Gastroesophageal sphincter (tissue), 3 donors: Measurements from ENCODE around the gene TULP1.

Experiments used
- EP300 ChIP-seq: sonication (generic); formaldehyde crosslinking; IDR thresholded peaks from one replicate; pipeline ENCODE4 v1.6.1; 2017; ENCODE audit warnings: antibody characterized with exemption, mild to moderate bottlenecking
- POLR2A ChIP-seq, 2 donors: fragments of 450-650 bp; IDR thresholded peaks; one replicate each; pipeline ENCODE4 v1.6.1; 2017; ENCODE audit warnings: antibody characterized with exemption in 2 of 2, mild to moderate bottlenecking in 2 of 2, moderate library complexity in 1 of 2
- POLR2AphosphoS5 ChIP-seq: sonication (generic); formaldehyde crosslinking; IDR thresholded peaks from one replicate; pipeline ENCODE4 v1.6.1; 2017; ENCODE audit warnings: antibody characterized with exemption
- TF ChIP-seq, protein P1 (sequence below), 4 experiments: fragments of 200-600 bp in 2 of 4; fragments of 450-650 bp in 2 of 4; sonication (generic) in 1 of 4; IDR thresholded peaks; one replicate each; pipeline ENCODE4 v1.5.1; 2017 to 2019; ENCODE audit warnings: antibody characterized with exemption in 4 of 4, mild to moderate bottlenecking in 2 of 4, moderate library complexity in 2 of 4

- TF ChIP-seq, protein P1, sequence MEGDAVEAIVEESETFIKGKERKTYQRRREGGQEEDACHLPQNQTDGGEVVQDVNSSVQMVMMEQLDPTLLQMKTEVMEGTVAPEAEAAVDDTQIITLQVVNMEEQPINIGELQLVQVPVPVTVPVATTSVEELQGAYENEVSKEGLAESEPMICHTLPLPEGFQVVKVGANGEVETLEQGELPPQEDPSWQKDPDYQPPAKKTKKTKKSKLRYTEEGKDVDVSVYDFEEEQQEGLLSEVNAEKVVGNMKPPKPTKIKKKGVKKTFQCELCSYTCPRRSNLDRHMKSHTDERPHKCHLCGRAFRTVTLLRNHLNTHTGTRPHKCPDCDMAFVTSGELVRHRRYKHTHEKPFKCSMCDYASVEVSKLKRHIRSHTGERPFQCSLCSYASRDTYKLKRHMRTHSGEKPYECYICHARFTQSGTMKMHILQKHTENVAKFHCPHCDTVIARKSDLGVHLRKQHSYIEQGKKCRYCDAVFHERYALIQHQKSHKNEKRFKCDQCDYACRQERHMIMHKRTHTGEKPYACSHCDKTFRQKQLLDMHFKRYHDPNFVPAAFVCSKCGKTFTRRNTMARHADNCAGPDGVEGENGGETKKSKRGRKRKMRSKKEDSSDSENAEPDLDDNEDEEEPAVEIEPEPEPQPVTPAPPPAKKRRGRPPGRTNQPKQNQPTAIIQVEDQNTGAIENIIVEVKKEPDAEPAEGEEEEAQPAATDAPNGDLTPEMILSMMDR (IDR thresholded peaks at IDR 0.05), result no peak
- TF ChIP-seq POLR2AphosphoS5 (no peak), EP300 (no peak), POLR2A (IDR thresholded peaks at IDR 0.05) (no peak)
Measured at GRCh38 chr6:35454391-35455110, 58.1 kb downstream of the TULP1 start.
